WTC11 (cell line): Measurements from ENCODE around the gene DPYSL4. TPM values are rescaled to one million over a fixed set of nuclear protein-coding genes. Genes with fewer than 3 reads are reported as not detected.

ENCODE experiments used
- ATAC-seq: fragments of 200-7000 bp; cut with Tn5 transposase; 2 replicates; pipeline ENCODE4 v1.10.0; 2021; ENCODE audit warnings: mild to moderate bottlenecking, moderate library complexity
- CTCF ChIA-PET: fragments of 300-600 bp; sonication (Branson Sonifier 250); formaldehyde crosslinking; loops from one replicate; lab custom pipeline; 2021; ENCODE audit warnings: antibody characterized with exemption; lab: Charles Lee
- POLR2A ChIA-PET: fragments of 350-600 bp; sonication (Branson Sonifier 250); formaldehyde crosslinking; loops from one replicate; lab custom pipeline; 2021; ENCODE audit warnings: antibody characterized with exemption; lab: Charles Lee
- DNase-seq: peaks from one replicate; pipeline ENCODE4 v3.0.0; 2021; ENCODE audit warnings: low spot score
- H3K27ac Mint-ChIP-seq: 2 replicates; pipeline ENCODE4 v1.8.0; 2021; ENCODE audit warnings: mixed read lengths
- H3K27me3 Mint-ChIP-seq: 2 replicates; pipeline ENCODE4 v1.8.0; 2021; ENCODE audit warnings: low read depth, mild to moderate bottlenecking, moderate library complexity, mixed read lengths
- H3K36me3 Mint-ChIP-seq: 2 replicates; pipeline ENCODE4 v1.8.0; 2021; ENCODE audit warnings: mixed read lengths
- H3K4me1 Mint-ChIP-seq: 2 replicates; pipeline ENCODE4 v1.8.0; 2022; ENCODE audit warnings: mixed read lengths
- H3K4me3 Mint-ChIP-seq: 2 replicates; pipeline ENCODE4 v1.8.0; 2021; ENCODE audit warnings: mild to moderate bottlenecking, moderate library complexity, mixed read lengths
- H3K9me3 Mint-ChIP-seq: 2 replicates; pipeline ENCODE4 v1.8.0; 2021; ENCODE audit warnings: mixed read lengths
- ESRRA ChIP-seq: sonication (generic); formaldehyde crosslinking; IDR thresholded peaks from 2 replicates; pipeline ENCODE4 v1.8.1; 2022; ENCODE audit warnings: mild to moderate bottlenecking, missing genetic modification reagents, borderline replicate concordance
- ETV6 ChIP-seq: sonication (generic); formaldehyde crosslinking; IDR thresholded peaks from 2 replicates; pipeline ENCODE4 v1.8.1; 2022; ENCODE audit warnings: mild to moderate bottlenecking, missing genetic modification reagents
- FOXK1 ChIP-seq: sonication (generic); formaldehyde crosslinking; IDR thresholded peaks from 2 replicates; pipeline ENCODE4 v1.8.0; 2022; ENCODE audit warnings: mild to moderate bottlenecking, moderate library complexity, missing genetic modification reagents
- FOXP1 ChIP-seq: sonication (generic); formaldehyde crosslinking; IDR thresholded peaks from 2 replicates; pipeline ENCODE4 v1.8.0; 2022; ENCODE audit warnings: missing genetic modification reagents, mild to moderate bottlenecking, moderate library complexity, borderline replicate concordance
- GABPB1 ChIP-seq: sonication (generic); formaldehyde crosslinking; IDR thresholded peaks from 2 replicates; pipeline ENCODE4 v1.8.1; 2023; ENCODE audit warnings: mild to moderate bottlenecking, missing genetic modification reagents
- GRHL2 ChIP-seq: fragments of 250-450 bp; sonication (Bioruptor Pico); IDR thresholded peaks from 2 replicates; pipeline ENCODE4 v1.8.0; 2022; ENCODE audit warnings: mild to moderate bottlenecking, moderate library complexity; ENCODE audit not compliant: insufficient replicate concordance, severe bottlenecking
- GTF2I ChIP-seq: fragments of 250-450 bp; sonication (Bioruptor Pico); conservative IDR thresholded peaks from 2 replicates; pipeline ENCODE4 v1.4.0; 2021; ENCODE audit warnings: mild to moderate bottlenecking
- NR1H2 ChIP-seq: sonication (generic); formaldehyde crosslinking; IDR thresholded peaks from 2 replicates; pipeline ENCODE4 v1.9.0; 2021; ENCODE audit warnings: mild to moderate bottlenecking, moderate library complexity, missing genetic modification reagents
- RELA ChIP-seq: sonication (generic); formaldehyde crosslinking; IDR thresholded peaks from 2 replicates; pipeline ENCODE4 v1.8.1; 2022; ENCODE audit warnings: missing genetic modification reagents, mild to moderate bottlenecking, borderline replicate concordance
- ZBTB21 ChIP-seq: sonication (generic); formaldehyde crosslinking; IDR thresholded peaks from 2 replicates; pipeline ENCODE4 v1.8.1; 2023; ENCODE audit warnings: mild to moderate bottlenecking, missing genetic modification reagents, borderline replicate concordance
- ZNF138 ChIP-seq: sonication (generic); formaldehyde crosslinking; conservative IDR thresholded peaks from 2 replicates; pipeline ENCODE4 v1.8.1; 2022; ENCODE audit warnings: mild to moderate bottlenecking, moderate library complexity, missing genetic modification reagents
- ZNF671 ChIP-seq: fragments of 250-450 bp; sonication (Bioruptor Pico); IDR thresholded peaks from 2 replicates; pipeline ENCODE4 v1.8.0; 2021; ENCODE audit warnings: mild to moderate bottlenecking
- total RNA-seq: library from RNA; stranded (reverse); gene quantifications from 3 replicates; pipeline ENCODE4 v1.2.3, GENCODE V29; 2021
- TF ChIP-seq, protein P1 (sequence below): fragments of 250-450 bp; sonication (Bioruptor Pico); IDR thresholded peaks from 2 replicates; pipeline ENCODE4 v1.9.0; 2021; ENCODE audit warnings: mild to moderate bottlenecking, borderline replicate concordance
- TF ChIP-seq, protein P2 (sequence below): sonication (generic); formaldehyde crosslinking; IDR thresholded peaks from 2 replicates; pipeline ENCODE4 v1.8.0; 2022; ENCODE audit warnings: mild to moderate bottlenecking, missing genetic modification reagents
- TF ChIP-seq, protein P3 (sequence below): sonication (generic); formaldehyde crosslinking; conservative IDR thresholded peaks from 2 replicates; pipeline ENCODE4 v1.8.1; 2022; ENCODE audit warnings: mild to moderate bottlenecking, missing genetic modification reagents
- TF ChIP-seq, protein P4 (sequence below): sonication (generic); formaldehyde crosslinking; IDR thresholded peaks from 2 replicates; pipeline ENCODE4 v1.8.1; 2022; ENCODE audit warnings: mild to moderate bottlenecking, missing genetic modification reagents, moderate library complexity, borderline replicate concordance
- TF ChIP-seq, protein P5 (sequence below): sonication (generic); formaldehyde crosslinking; IDR thresholded peaks from 2 replicates; pipeline ENCODE4 v1.8.1; 2023; ENCODE audit warnings: mild to moderate bottlenecking, missing genetic modification reagents, borderline replicate concordance

Gene DPYSL4
- total RNA-seq, 1 experiment from 2014 or later: 17.0 TPM

DNA sequence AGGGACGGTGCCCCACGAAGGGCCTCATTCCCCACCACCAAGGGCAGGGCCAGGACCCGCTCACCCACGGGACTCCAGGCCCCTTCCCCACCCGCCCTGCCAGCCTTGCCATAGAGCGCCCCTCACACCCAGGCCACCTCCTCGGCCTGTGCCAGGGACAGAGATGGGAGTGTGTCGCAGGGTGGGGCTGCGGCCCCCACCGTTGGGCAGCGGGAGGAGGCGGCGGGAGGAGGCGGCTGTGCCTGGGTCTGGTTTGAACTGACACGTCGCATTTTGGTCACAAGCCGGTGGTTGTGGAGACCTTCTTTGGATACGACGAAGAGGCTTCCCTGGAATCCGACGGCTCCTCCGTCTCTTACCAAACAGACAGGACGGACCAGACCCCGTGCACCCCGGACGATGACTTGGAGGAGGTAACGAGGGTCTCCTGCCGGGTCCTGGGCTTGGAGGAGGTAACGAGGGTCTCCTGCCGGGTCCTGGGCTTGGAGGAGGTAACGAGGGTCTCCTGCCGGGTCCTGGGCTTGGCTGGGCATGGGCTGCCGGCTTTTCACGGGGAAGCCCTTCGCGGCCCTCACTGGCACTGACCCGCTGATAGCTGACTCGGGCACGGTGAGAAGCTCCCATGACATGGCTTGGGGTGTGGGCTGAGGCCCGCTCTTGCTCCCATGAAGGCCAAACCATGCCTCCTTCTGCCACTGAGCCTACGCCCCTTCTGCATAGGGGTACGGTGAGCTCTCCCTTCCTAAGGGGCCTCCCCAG lies 46.4 kb upstream of the DPYSL4 start (continued):
- no peak for TF ChIP-seq RELA (CRISPR knock-in tag)
- TF ChIP-seq NR1H2 (CRISPR knock-in tag): no peak
- TF ChIP-seq, protein P1, sequence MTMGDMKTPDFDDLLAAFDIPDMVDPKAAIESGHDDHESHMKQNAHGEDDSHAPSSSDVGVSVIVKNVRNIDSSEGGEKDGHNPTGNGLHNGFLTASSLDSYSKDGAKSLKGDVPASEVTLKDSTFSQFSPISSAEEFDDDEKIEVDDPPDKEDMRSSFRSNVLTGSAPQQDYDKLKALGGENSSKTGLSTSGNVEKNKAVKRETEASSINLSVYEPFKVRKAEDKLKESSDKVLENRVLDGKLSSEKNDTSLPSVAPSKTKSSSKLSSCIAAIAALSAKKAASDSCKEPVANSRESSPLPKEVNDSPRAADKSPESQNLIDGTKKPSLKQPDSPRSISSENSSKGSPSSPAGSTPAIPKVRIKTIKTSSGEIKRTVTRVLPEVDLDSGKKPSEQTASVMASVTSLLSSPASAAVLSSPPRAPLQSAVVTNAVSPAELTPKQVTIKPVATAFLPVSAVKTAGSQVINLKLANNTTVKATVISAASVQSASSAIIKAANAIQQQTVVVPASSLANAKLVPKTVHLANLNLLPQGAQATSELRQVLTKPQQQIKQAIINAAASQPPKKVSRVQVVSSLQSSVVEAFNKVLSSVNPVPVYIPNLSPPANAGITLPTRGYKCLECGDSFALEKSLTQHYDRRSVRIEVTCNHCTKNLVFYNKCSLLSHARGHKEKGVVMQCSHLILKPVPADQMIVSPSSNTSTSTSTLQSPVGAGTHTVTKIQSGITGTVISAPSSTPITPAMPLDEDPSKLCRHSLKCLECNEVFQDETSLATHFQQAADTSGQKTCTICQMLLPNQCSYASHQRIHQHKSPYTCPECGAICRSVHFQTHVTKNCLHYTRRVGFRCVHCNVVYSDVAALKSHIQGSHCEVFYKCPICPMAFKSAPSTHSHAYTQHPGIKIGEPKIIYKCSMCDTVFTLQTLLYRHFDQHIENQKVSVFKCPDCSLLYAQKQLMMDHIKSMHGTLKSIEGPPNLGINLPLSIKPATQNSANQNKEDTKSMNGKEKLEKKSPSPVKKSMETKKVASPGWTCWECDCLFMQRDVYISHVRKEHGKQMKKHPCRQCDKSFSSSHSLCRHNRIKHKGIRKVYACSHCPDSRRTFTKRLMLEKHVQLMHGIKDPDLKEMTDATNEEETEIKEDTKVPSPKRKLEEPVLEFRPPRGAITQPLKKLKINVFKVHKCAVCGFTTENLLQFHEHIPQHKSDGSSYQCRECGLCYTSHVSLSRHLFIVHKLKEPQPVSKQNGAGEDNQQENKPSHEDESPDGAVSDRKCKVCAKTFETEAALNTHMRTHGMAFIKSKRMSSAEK (CRISPR knock-in tag): no peak
- no peak for TF ChIP-seq FOXK1 (CRISPR knock-in tag)
- no peak for TF ChIP-seq GRHL2
- TF ChIP-seq, protein P2, sequence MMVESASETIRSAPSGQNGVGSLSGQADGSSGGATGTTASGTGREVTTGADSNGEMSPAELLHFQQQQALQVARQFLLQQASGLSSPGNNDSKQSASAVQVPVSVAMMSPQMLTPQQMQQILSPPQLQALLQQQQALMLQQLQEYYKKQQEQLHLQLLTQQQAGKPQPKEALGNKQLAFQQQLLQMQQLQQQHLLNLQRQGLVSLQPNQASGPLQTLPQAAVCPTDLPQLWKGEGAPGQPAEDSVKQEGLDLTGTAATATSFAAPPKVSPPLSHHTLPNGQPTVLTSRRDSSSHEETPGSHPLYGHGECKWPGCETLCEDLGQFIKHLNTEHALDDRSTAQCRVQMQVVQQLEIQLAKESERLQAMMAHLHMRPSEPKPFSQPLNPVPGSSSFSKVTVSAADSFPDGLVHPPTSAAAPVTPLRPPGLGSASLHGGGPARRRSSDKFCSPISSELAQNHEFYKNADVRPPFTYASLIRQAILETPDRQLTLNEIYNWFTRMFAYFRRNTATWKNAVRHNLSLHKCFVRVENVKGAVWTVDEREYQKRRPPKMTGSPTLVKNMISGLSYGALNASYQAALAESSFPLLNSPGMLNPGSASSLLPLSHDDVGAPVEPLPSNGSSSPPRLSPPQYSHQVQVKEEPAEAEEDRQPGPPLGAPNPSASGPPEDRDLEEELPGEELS (CRISPR knock-in tag): no peak
- TF ChIP-seq GABPB1 (CRISPR knock-in tag): no peak
- TF ChIP-seq, protein P3, sequence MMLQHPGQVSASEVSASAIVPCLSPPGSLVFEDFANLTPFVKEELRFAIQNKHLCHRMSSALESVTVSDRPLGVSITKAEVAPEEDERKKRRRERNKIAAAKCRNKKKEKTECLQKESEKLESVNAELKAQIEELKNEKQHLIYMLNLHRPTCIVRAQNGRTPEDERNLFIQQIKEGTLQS (CRISPR knock-in tag): no peak
- TF ChIP-seq, protein P4, sequence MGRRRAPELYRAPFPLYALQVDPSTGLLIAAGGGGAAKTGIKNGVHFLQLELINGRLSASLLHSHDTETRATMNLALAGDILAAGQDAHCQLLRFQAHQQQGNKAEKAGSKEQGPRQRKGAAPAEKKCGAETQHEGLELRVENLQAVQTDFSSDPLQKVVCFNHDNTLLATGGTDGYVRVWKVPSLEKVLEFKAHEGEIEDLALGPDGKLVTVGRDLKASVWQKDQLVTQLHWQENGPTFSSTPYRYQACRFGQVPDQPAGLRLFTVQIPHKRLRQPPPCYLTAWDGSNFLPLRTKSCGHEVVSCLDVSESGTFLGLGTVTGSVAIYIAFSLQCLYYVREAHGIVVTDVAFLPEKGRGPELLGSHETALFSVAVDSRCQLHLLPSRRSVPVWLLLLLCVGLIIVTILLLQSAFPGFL (CRISPR knock-in tag): no peak

DNA sequence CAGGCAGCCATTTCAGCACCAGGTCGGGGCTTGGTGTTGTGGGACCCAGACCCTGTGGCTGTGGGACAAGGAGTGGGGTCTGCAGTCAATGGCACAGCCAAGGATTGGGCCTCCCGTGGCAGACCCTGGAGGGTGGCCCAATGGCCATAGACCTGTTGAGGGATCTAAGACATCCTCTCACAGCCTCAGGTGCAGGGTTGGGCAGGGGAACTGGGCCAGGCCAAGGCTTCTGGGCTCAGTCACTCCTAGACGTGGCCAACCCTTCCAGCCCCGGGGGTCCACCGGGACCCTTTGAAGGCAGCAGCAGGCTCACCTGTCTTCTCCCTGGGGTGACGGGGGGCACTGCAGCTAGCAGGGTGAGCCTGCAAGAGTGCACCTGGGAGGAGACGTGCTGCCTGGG lies 45.7 kb upstream of the DPYSL4 start:
- ATAC-seq: no peak
- CTCF ChIA-PET: interaction anchor here (0.9 to 2.8 kb wide), 6 partner anchors 40 to 143 kb away, joined by 3 to 20 read pairs (median 6); no protein-coding TSS in a partner anchor
- no peak for TF ChIP-seq FOXP1
- no peak for TF ChIP-seq ETV6
- no peak for TF ChIP-seq GTF2I (CRISPR knock-in tag)
- TF ChIP-seq, protein P3 (CRISPR knock-in tag): no peak
- TF ChIP-seq ESRRA (CRISPR knock-in tag): no peak
- TF ChIP-seq, protein P4 (CRISPR knock-in tag): no peak
- TF ChIP-seq ZNF138 (CRISPR knock-in tag): no peak
- no peak for TF ChIP-seq ZNF671 (CRISPR knock-in tag)
- TF ChIP-seq, protein P5, sequence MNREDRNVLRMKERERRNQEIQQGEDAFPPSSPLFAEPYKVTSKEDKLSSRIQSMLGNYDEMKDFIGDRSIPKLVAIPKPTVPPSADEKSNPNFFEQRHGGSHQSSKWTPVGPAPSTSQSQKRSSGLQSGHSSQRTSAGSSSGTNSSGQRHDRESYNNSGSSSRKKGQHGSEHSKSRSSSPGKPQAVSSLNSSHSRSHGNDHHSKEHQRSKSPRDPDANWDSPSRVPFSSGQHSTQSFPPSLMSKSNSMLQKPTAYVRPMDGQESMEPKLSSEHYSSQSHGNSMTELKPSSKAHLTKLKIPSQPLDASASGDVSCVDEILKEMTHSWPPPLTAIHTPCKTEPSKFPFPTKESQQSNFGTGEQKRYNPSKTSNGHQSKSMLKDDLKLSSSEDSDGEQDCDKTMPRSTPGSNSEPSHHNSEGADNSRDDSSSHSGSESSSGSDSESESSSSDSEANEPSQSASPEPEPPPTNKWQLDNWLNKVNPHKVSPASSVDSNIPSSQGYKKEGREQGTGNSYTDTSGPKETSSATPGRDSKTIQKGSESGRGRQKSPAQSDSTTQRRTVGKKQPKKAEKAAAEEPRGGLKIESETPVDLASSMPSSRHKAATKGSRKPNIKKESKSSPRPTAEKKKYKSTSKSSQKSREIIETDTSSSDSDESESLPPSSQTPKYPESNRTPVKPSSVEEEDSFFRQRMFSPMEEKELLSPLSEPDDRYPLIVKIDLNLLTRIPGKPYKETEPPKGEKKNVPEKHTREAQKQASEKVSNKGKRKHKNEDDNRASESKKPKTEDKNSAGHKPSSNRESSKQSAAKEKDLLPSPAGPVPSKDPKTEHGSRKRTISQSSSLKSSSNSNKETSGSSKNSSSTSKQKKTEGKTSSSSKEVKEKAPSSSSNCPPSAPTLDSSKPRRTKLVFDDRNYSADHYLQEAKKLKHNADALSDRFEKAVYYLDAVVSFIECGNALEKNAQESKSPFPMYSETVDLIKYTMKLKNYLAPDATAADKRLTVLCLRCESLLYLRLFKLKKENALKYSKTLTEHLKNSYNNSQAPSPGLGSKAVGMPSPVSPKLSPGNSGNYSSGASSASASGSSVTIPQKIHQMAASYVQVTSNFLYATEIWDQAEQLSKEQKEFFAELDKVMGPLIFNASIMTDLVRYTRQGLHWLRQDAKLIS: no peak
- no peak for TF ChIP-seq ZBTB21 (CRISPR knock-in tag)

More for the DNA sequence above, 45.7 kb upstream of the DPYSL4 start:
- Mint-ChIP-seq H3K4me1 (peaks cover 6% of the 10 kb centered on the region), H3K9me3 (no peaks in the 10 kb centered on the region), H3K36me3 (no peaks in the 10 kb centered on the region), H3K27me3 (no peaks in the 10 kb centered on the region), H3K27ac (no peak overlapping the region), H3K4me3 (no peak overlapping the region)
- POLR2A ChIA-PET: no interaction called here
- peak; percentile 7 for DNase-seq
